ENCODE data around the gene FHL2.
"Not testable (repeated sequence)": the region's sequence is repeated elsewhere in the genome, so short reads cannot be mapped to it uniquely, and the experiment has no call there.

FHL2 gene

GRCh38 chr2:105339414-105339813 is 59.4 kb downstream of the FHL2 start:
- no peak for DNase-seq (ENCODE audit: low spot score)

GRCh38 chr2:105338020-105338385 is 60.8 kb downstream of the FHL2 start:
- peak; percentile 37 for DNase-seq (ENCODE audit: low spot score)

GRCh38 chr2:105337122-105338019 is 61.5 kb downstream of the FHL2 start, which contains the start of gene C2orf49:
TSS of gene C2orf49 (plus strand) at chr2:105337540. CDS start at chr2:105337588, 48 bp downstream.
- DNase-seq (ENCODE audit: low spot score): peak; percentile 95

GRCh38 chr2:105336786-105337121 is 62.1 kb downstream of the FHL2 start:
- DNase-seq (ENCODE audit: low spot score): no peak

- no peak for DNase-seq (ENCODE audit: low spot score)
Observed at GRCh38 chr2:105335469-105335868, 63.4 kb downstream of the FHL2 start.

- DNase-seq (ENCODE audit: low spot score): no peak
Observed at GRCh38 chr2:105334211-105334610, 64.6 kb downstream of the FHL2 start.

- DNase-seq (ENCODE audit: low spot score): no peak
Observed at GRCh38 chr2:105330681-105331375, 68.0 kb downstream of the FHL2 start.

- peak; percentile 68 for DNase-seq (ENCODE audit: low spot score)
Observed at GRCh38 chr2:105329561-105330495, 69.0 kb downstream of the FHL2 start, which contains the start of gene TGFBRAP1. TSS of gene TGFBRAP1 (minus strand) at chr2:105329735. CDS start at chr2:105308301, 21,434 bp downstream.

GRCh38 chr2:105329197-105329554 is 69.7 kb downstream of the FHL2 start:
- DNase-seq (ENCODE audit: low spot score): peak; percentile 43

GRCh38 chr2:105328281-105329196 is 70.3 kb downstream of the FHL2 start:
- peak; percentile 44 for DNase-seq (ENCODE audit: low spot score)

- DNase-seq (ENCODE audit: low spot score): no peak
Observed at GRCh38 chr2:105327690-105328089, 71.2 kb downstream of the FHL2 start.

- not testable (repeated sequence) for DNase-seq (ENCODE audit: low spot score)
Observed at GRCh38 chr2:105327271-105327670, 71.6 kb downstream of the FHL2 start.

GRCh38 chr2:105325389-105325963 is 73.4 kb downstream of the FHL2 start:
- DNase-seq (ENCODE audit: low spot score): no peak

GRCh38 chr2:105324732-105325131 is 74.1 kb downstream of the FHL2 start:
- no peak for DNase-seq (ENCODE audit: low spot score)

GRCh38 chr2:105324101-105324500 is 74.8 kb downstream of the FHL2 start:
- DNase-seq (ENCODE audit: low spot score): no peak

GRCh38 chr2:105323111-105323510 is 75.7 kb downstream of the FHL2 start:
- no peak for DNase-seq (ENCODE audit: low spot score)

- no peak for DNase-seq (ENCODE audit: low spot score)
Observed at GRCh38 chr2:105321875-105322646, 76.8 kb downstream of the FHL2 start.

- DNase-seq (ENCODE audit: low spot score): no peak
Observed at GRCh38 chr2:105320651-105321215, 78.1 kb downstream of the FHL2 start.

- DNase-seq (ENCODE audit: low spot score): no peak
Observed at GRCh38 chr2:105317937-105318336, 80.9 kb downstream of the FHL2 start.

- no peak for DNase-seq (ENCODE audit: low spot score)
Observed at GRCh38 chr2:105315314-105315713, 83.5 kb downstream of the FHL2 start.

All from NAMALWA (cell line).